ENCODE measurements around the gene GPR146.

The GPR146 gene

DNA sequence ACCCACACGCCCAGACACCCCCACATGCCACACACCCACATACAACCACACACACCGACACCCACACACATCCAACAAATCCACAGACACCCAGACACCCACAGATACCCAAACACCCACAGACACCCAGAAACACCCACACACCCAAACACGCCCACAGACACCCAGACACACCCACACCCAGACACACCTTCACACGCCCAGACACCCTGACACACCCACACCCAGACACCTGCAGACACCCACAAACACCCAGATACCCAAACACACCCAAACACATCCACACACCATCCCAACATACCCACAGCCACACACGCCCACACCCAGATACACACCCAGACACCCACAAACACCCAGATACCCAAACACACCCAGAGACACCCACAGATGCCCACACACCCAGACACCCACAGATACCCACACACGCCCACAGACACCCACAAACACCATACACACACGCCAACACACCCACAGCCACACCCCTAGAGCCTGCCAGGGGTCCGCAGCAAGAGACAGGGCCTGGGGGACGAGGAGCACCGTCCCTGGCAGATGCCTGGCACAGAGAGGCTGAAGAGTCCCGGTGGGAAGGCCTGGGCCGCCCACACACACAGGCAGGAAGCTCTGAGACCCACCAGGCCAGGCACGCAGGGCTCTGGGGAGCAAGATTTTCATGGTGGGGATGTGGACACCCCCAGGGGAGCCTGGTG, 32.9 kb upstream of the GPR146 start:
- no peak for DNase-seq (ENCODE audit: low spot score)

DNA sequence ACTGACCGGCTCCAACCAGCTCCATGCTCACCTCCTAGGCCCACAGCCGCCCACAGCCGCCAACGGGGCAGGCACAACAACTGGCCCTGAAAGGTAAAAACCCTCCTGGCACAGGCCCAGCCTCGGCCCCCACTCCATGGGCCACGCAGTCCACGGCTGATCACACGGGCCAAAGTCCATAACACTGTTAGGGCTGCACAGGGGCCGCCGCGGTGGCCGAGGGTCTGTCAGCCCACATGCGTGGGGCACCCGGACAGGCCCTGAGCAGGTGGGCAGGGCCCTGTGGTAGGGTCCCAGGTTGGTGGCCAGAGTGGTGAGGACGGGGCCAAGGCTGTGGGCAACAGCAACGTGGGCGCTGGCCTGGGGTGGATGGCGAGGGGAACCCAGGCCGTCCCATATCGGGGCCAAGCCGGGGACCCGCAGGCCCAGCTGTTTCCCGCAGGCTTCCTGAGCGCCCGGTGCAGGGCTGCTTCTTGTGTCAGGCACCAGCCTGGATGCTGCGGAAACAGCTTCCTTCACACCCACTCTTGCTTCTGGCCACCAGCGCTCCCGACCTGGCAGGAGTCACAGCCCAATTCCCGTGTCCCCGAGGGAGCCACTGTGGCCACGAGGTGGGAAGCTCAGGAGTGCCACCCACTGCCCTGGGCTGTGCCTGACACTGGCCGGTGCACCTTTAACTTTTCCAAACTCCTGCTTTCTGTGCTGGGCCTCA, 32.2 kb upstream of the GPR146 start:
- no peak for DNase-seq (ENCODE audit: low spot score)

DNA sequence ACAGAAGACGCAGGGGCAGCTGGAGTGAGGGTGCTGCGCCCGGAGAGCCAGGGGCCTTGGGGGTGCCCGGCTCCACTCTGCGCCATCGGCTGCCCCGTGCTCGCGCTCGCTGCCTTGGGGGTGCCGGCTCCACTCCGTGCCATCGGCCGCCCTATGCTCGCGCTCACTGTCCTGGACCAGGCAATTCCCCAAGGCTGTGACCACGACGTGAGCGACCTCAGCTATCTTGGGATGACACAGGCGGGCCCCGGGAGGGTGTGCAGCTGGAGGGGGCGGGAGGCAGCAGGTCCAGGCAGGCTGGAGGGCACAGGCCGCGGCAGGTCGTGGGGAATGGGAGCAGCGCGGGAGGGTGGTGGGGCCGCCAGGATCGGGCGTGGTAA, 31.6 kb upstream of the GPR146 start:
- DNase-seq (ENCODE audit: low spot score), result no peak

DNA sequence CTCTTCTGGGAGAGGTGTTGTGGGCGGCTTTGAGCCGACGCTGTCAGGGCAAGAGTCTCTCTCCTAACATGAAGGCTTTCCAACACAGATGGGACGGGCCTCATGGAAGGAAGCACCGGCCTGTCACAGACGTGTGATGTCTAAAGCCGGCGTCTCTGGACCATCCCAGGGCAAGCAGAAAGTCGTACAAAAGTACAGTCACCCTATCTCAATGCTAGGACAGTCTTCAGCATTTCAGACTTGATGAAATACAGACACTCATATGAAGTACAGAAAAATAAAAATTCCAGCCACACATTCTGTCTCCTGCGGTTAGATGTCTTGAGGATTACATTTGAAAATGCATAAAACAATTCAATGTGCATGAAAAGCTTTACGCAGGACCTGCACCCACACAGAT, 30.8 kb upstream of the GPR146 start:
- DNase-seq (ENCODE audit: low spot score), result no peak

DNA sequence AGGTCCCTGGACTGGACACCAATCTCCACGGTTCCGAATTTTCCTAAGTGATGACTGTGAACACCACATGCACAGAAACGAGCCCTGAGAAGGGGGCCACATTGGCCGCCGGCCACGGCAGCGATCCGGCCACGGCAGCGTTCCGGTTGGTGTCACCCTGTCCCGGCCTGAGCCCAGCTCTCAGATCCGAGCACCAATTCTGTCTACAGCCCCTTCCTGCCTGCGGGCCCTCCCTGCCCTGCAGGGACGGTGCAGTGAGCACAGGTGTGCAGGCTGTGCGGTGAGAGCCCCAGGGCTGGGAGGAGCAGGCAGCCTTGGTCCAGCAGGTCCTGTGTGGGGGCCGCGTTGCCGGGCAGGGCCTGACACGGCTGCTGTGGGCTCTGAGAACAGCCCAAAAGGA, 29.7 kb upstream of the GPR146 start:
- DNase-seq (ENCODE audit: low spot score), result no peak

DNA sequence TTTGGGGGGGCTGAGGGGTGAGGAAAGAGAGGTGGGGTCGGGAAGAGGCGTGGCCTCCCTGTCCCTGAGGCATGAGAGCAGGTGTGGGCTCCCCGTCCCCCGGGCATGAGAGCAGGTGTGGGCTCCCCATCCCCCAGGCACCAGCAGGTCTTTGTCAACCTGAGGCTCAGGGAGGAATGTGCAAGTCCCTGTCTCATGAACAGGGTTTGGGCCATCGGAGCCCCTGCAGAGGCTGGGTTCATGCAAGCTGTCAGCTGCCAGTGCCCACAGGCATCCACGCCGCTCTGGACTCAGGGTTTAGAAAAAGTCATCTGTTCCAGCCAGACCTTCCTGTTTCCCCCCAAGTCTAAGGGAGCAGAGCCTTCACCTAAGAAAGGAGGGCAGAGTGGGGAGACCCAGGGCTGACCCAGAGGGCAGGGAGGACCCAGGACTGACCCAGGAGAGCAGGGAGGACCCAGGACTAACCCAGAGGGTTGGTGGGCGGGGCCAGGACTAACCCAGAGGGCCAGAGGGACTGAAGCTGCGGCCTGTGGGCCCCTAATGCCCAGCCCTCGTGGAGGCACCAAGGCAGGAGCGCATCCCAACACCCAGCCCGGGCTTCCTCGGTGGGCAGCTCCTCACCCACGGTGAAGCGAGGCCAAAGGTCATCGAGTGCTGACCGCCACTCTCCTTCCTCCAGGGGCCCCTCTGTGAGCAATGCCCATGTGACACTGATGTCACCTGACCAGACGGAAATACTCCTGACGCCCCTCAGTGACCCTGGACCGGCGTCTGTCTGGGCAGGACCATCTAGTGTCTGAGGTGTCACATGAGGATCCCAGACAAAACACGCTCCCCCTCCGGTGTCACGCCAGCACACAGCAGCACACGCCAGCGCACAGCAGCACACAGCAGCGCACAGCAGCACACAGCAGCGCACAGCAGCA, 28.9 kb upstream of the GPR146 start:
- no peak for DNase-seq (ENCODE audit: low spot score)

DNA sequence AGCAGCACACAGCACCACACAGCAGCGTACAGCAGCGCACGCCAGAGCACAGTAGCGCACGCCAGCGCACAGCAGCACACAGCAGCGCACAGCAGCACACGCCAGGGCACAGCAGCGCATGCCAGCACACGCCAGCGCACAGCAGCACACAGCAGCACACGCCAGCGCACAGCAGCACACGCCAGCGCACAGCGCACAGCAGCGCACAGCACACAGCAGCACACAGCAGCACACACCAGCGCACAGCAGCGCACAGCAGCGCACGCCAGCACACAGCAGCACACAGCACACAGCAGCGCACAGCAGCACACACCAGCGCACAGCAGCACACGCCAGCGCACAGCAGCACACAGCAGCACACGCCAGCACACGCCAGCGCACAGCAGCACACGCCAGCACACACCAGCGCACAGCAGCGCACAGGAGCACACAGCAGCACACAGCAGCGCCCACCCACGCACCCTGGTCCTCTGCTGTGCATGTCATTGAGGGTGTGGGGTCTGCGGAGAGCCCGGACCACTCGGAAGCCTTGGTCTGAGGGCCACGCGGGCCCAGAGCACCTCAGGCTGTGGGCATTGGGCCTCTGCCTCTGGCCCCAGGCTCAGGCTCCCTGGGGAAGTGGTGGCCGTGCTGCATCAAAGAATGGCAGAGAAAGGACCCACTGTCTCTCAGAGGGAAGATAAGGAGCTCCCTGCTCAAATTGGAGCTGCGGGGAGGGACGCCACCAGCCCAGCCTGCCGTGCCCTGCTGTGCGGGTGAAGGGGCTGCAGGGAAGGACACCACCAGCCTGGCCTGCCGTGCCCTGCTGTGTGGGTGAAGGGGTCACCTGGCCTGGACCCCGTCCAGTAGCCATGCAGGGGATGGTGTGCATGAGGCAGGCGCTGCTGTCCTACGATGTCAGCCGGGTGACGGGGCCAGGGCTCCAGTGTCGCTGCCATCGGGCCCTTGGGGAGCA, 27.5 kb upstream of the GPR146 start:
- DNase-seq (ENCODE audit: low spot score), result no peak

DNA sequence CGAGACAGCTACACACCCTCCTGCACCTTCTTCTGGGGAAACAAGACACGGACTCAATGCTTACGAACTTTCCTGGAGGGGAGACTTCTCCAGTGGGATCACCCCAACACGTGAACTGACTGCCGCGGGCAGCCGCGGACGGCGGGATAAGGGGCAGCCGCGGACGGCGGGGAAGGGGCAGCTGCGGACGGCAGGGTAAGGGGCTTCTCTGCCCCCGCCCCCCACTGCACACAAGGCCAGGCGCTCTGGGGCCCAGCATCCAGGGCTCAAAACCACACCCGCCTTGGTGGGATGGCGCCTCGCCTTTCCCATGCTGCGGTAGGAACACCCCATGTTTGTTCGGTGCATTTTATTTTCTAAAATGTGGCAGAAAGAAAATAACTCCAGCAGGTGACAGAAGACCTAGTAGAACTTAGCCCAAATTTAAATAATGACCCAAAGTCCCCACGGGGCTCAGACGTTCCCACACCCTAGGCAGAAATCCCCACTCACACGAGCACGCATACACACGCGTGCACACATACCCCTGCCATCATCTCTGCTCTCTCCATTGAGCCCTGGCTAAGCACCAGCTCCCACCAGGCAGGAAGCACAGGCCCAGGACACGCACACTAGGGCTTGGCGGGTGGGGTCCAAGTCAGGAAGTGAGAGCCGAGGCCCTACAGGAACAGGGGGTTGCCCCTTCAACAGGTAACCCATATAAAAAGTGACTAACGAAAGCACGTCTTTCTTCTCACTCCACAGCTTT, 26.6 kb upstream of the GPR146 start:
- DNase-seq (ENCODE audit: low spot score), result no peak

DNA sequence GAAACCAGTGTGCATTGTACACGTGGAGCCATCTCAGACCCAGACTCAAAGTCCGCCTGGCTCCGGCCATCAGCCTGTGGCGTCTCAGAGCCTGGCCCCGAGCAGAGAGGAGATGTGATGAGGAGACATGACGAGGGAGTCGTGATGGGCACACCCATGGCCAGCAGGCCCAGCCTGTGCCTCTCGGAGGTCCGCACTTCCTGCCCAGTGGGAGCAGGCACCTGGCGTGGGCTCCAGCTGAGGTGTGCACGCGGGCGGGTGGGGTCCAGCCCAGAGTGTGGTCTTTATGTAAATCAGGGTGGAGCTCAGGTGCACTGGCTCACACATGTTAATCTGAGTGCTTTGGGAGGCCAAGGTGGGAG, 26.0 kb upstream of the GPR146 start:
- no peak for DNase-seq (ENCODE audit: low spot score)

DNA sequence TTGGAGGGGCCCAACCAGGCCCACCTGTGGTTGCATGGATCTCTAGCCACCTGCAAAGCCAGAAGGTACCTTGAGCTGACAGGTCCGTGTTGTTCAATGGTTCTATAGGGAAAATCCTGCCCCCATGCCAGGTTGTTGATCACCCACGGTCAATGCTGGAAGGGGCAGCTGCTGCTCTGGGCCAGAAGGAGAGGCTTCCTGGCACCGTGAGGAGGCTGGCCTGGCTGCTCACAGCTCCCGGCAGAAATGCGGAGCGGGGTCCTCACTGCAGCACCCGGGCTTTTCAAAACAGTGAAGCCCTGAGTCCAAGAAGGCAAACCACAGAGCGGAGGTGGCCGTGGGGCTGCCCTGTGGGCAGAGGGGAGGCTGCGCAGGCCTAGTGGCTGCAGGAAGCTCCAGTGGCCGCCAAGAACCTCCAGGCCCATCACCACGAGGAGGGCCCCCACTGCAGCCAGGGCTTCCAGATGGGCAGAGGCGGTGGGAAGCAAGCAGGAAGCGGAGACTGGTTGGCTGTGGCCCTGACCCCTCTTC, 25.0 kb upstream of the GPR146 start:
- DNase-seq (ENCODE audit: low spot score), result no peak

DNA sequence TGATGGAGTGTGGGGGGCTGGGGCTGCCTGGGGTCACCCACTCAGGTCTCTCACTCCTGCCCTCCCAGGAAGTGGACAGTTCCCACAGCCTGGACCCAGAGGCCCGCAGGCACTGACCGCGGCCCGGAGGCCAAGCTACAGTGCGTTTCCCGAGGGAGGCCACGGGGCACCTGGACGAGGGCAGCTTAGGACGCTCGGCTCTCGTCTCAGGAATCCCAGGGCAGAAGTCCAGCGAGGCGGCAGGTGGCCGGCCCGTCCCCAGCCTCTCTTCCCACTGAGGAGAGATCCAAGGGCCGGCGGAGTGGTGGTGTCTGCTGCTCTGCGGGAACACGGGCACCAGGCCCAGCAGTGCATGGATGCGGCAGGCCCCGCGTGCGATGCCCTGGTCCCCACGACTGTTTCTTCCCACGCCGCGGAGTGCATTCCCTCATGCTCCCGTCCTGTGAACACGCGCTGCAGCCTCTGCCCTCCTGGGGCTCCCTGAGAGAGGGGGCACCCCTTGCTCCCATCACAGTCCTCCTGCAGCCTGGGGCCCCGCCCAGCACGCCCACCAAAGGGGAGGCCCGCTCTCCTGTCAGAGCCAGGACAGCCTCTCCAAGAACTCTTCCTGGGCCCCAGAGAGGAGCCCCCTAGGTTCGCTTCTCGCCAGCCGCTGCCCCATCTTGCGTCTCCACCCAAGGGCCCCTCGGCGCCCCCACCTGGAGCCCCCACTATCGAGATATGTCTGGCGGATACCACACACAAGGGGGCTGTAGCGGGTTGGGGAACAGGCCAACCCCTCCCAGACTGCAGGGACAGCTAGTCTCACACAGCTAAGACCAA, 24.3 kb upstream of the GPR146 start:
- no peak for DNase-seq (ENCODE audit: low spot score)

DNA sequence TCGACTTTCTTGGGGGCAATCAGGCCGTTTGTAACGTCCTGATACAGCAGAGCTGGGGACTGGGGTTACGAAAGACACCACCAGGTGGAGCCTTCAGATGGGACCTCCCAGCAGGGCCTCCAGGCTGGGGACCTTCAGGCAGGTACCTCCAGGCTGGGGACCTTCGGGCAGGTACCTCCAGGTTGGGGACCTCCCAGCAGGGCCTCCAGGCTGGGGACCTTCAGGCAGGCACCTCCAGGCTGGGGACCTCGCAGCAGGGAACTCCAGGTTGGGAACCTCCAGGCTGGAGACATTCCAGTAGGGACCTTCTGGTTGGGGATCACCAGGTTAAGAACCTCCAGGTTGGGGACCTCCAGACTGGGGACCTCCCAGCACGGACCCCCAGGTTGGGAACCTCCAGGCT, 23.5 kb upstream of the GPR146 start:
- DNase-seq (ENCODE audit: low spot score), result no peak

DNA sequence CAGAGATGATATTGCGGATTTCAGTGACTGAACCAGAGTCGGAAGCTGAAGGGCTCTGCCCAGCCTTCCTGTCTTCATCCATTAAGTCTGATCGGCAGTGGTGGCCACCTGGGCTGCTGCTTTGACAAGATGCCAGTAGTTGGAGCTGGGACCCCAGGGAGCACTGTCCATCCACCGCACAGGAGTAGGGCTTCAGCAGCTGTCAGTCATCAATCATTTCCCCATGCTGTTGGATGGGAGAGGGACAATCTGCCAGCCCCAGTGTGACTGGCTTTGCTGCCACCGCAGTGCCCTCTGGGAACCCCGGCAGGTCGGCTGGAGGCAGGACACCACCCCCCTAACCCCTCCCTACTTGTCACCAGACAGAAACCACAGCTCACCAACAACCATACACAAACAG, 23.0 kb upstream of the GPR146 start:
- no peak for DNase-seq (ENCODE audit: low spot score)

DNA sequence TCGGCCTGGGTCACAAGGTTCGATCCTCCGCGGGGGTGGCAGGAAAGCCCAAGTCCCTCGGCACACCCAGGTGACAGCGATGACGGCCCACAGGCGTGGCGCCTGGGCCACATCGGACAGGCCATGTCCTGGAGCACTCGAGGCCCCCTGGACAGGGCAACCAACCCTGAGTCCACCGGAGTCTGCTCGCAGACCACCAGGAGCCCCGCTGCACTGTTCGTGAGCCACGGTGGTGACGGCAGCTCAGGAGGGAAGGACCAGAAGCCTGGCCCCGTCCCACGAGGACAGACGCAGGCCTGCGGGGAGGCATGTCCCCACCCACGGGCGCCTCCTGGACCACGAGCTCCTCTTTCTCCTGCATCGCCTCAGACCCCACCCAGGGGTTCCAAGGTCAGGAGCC, 22.4 kb upstream of the GPR146 start:
- DNase-seq (ENCODE audit: low spot score), result no peak

DNA sequence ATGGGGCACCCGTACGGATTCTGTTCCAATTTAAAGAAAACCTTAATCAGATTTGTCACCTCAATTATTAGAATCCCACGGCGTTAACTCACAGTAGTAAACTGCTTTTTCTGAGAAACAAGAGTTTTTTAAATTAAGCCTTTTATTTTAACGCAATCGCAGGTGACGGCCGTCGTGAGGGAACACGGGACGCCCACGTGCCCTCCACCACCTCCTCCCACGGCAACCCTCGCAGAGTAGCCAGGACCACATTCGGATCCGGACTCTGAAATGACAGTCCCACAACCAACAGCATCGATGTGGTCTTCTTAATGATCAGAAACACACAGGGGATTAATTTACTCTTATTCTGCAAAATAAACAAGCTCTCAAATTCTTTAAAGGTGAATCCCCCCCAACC, 22.0 kb upstream of the GPR146 start:
- DNase-seq (ENCODE audit: low spot score), result no peak

DNA sequence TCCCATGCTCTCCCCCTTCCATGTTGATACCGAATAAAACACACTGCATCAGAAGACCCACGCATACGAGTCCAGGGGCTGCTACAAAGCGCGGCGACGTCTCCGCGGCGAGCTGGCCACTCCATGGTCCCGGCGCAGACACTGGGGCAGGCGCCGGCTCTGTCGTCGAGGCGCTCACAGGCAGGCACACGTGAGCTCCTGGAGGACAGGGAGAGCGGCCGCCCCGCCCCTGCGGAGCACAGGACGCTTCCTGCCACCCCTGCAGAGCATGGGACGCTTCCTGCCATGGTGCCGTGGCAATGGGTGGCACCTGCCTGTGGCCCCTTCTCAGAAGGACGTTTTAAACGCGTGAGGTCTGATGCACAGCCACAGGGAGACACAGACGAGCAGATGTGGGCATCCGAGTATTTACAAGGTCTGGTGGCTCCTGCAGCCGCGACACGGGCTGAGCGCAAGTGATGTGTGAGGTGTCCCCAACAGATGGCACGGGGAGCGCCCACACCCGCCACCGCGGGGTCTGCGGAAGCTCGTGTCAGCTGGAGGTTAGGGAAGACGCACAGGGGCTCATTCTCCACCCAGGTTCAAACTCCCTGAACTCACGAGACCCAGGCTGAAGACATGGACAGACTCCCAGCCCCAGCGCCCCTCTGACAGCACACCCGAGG, 21.4 kb upstream of the GPR146 start:
- DNase-seq (ENCODE audit: low spot score), result no peak

DNA sequence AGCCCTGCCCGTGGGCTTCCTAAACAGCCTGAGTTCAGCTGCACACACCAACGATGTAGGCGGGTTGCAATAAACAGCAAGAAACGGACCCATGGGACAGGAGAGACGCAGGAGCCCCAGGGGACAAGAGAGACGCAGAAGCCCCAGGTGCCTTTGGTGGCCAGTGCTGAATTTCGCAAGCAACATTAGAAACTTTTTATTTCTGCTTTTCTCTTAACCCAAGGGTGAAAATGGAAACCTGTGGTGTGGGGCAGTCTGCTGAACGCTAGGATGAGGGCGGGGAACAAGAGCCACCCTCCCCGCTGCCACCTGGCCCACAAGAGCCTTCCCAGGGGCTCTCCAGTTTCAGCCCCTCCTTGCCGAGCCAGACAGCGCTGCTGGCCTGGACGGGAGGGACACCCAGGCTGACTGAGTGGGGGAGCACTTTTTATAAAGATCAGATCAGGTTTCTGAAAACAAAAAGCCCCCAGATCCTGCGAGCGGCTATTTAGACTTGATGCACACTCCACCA, 20.0 kb upstream of the GPR146 start:
- no peak for DNase-seq (ENCODE audit: low spot score)

DNA sequence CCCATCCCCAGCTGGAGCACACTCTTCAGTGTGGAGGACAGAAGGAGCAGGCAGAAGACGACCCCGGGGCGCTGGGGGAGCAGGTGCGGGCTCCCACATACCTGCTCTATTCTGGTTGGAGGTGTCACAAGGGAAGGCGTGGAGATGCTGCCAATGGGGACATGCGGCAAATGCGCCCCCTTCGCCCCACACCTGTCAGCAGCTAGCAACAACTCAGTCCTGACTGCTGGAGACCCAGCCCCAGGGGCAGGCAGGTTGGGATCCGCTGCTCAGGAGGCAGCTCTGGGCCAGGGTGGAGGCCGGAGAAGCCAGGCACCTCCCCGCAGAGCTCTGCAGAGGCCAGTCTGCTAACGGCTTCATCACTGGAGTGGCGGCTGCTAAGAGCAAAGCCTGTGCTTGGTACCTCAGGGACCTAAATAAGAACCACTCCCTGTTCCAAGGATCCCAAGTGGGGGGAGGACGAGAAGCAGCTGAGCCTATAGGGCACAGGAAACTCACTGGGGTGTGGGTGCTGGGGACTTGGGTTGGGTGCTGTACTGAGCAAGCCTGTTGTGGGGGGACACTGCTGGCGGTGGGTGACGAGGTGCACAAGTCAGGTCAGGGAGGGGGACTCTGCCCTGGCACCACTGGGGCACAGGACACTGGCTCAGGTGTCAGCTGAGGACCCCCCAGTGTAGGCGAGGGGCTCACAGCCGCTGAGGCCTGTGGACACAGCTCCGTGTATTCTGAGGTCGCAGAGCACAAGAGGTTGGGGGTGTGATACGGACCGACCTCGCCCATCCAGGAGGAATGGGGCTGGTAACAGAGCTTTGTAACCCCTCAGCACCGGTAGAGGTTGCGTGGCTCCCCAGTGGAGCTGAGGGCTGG, 19.2 kb upstream of the GPR146 start:
- DNase-seq (ENCODE audit: low spot score), result no peak
